DMS79 treated with DMSO at 0.1 percent for 48 hours (cell line): Measurements from ENCODE around the gene NOL6.

Experiments used
- DNase-seq: peaks from one replicate; lab custom pipeline; 2025; lab: John Stamatoyannopoulos, UW

NOL6 gene

GRCh38 chr9:33450621-33451146, 23.0 kb downstream of the NOL6 start:
- DNase-seq: no peak

- no peak for DNase-seq
These were observed 24.0 kb downstream of the NOL6 start for GRCh38 chr9:33449715-33450114.

GRCh38 chr9:33447799-33448553, 25.7 kb downstream of the NOL6 start:
- no peak for DNase-seq

- DNase-seq: no peak
These were observed 26.6 kb downstream of the NOL6 start, which contains the start of gene AQP3 for GRCh38 chr9:33446946-33447798. AQP3 (minus strand) TSS chr9:33447593; CDS start chr9:33447530, 63 bp downstream.

DNA sequence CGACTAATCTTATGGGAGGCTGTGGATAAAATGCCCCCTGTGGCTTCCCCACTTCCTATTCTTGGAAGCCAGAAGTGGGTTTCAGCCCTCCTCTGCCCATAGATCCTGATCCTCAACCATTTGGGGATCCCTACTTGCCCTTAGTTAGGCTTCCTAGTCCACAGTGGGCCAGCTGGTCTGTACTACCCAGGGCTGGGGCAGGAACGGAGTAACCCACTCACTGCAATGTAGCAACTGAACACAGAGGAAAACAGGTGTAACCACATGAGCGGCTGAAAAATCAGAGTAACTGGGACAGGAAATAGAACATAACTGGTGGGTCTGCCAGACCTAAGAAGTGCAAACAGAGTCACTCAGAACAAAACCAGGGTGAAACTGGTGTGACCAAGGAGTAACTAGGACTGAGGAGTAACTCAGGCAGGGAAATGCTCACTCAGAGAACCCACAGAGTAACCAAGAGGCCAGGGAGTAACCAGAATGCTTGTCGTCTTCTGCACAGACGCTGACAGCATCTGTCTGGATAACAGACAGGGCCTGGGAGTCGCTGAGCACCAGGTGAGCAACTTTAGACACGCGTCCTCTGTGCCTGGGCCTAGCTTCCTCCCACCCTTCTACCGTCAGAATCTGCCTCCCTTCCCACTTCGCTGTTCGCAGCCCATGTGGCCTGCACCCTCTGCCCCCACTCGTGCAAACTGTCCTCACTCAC, 27.3 kb downstream of the NOL6 start:
- no peak for DNase-seq

DNA sequence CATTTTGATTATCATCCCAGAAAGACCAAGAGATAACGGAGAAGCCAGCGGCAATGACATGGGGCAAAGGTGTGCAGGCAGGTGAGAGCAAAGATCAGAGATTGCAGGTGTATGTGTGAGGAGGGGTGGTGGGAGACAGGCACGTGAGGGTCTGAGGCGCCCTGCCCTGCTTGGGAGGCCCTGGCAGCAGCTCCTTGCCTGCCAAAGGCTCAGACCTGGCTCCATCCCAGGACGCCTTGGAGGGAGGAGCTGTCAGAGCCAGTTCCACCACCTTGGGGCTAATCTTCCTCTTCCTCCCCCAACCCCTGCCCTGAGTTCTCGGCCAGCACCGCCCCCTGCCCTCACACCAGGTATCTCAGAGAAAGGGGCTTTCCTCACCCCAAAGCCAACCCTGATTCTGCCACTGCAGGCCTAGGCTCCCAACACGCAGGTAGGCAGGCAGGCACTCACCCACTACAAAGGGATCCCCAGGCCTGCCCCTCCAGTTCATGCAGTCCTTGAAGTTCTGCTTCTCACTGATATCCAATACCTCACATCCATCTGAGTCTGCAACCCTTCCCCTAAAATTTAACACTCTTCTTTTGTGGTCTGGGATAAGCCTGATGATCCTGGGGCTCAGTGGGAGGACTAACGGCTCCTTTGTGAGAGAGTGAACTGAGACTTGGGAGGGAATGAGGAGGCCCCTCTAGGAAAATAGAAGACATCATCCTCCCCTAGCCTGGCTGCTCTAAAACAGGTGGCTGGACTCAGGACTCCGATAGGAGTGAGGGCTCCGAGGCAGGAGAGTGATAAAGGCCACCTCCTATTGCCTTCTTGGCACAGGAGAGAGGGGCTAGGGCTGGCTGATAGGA, 28.1 kb downstream of the NOL6 start:
- DNase-seq: no peak

DNA sequence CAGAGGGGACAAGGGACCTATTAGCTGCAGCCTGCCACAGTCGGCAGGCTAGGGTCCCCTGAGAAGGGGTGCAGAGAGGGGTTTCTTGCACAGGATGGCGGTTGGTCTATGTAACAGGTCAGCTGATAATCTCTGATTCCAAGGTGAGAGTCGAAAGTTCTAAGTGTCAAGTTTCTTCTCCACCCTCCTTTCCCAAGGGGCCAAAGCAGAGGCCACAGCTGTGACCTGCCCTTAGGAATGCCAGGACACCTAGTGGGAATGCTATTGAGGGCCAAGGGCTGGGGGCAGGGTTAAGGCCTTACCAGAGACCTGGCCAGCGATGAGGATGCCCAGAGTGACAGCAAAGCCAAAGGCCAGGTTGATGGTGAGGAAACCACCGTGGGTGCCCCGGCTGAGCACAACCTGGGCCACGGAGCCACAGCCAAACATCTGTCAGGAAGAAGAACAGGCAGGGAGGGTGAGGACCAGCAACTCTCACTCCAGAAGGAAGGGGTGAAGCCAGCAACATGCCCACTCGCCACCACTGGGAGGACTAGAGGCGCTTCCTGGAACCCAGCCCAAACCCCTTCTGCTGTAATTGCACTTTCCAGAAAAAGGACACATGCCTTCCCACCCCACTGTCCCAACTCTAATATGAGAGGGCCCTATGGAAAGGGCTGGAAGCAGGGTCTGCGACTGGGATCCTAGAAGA, 30.1 kb downstream of the NOL6 start:
- DNase-seq: no peak

DNA sequence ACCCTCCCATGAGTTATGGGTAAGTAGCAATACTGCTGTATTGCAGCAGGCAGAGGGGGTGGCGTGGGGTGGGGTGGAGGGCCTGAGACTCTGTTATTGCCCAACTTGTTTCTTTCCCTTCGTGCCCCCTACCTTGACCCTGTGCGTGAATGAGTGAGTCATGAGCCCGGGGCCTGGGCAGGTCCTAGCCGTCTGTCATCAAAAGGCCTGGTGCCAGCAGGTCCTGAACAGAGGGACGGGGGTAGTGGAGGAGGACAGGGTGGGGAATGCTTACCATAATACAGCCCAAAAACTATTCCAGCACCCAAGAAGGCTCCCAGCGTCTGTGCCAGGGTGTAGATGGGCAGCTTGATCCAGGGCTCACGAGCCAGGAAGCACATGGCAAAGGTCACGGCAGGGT, 30.7 kb downstream of the NOL6 start:
- DNase-seq: no peak

DNA sequence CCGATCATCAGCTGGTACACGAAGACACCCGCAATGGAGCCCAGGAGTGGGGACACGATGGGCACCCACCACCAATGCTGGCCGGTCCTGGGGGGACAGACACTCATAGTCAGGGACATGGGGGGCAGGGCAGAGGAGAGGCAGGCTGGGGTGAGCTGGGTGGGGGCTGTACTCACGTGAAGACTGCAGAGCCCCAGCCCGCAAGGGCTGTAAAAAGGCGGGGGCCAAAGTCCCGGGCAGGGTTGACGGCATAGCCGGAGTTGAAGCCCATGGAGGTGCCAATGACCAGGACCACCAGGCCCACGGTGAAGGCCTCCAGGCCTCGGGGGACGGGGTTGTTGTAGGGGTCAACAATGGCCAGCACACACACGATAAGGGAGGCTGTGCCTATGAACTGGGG, 31.6 kb downstream of the NOL6 start:
- DNase-seq: no peak

GRCh38 chr9:33440609-33441008, 33.1 kb downstream of the NOL6 start:
- no peak for DNase-seq

DNA sequence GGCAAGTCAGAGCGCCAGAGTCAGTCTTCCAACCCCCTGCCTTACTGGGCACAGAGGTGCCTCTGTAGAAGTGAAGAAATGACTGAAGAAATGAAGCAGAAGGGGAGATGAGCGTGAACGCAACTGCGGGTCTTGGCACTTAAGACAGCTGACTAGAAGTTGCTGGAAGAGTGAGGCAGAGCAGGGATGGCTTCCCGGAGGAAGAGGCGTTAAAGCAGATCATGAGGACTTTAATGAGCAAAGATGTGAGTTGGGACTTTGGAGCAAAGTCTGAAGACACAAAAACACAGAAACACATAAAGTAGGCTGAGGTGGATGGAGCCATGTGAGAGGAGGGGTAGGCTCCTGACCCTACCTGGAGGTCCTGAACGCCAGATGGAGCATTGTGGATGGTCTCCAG, 33.5 kb downstream of the NOL6 start:
- DNase-seq: no peak

- no peak for DNase-seq
These were observed 34.0 kb downstream of the NOL6 start for GRCh38 chr9:33439731-33440130.

GRCh38 chr9:33438926-33439680, 34.6 kb downstream of the NOL6 start:
- no peak for DNase-seq

GRCh38 chr9:33437898-33438297, 35.8 kb downstream of the NOL6 start:
- DNase-seq: no peak

- no peak for DNase-seq
These were observed 36.5 kb downstream of the NOL6 start for GRCh38 chr9:33437205-33437604.

DNA sequence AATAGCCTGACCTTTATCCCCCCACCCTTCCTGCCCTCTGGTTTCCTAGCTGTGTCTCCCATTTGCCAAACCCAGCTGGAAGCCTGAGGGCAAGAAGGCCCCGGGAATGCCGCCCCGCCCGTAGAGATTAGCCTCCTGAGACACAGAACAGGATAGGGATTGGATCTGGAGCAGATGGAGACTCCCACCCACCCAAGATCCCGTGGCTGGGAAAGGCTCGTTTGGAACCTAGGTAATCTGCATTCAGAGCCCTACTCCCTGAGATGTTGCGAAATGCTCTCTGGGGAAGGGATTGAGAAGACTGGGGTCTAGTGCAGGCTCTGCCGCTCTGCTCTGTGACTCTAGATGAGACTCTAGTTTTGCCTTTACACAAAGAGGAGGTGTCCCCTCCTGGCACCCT, 37.3 kb downstream of the NOL6 start:
- no peak for DNase-seq

- DNase-seq: no peak
These were observed 37.9 kb downstream of the NOL6 start for GRCh38 chr9:33435821-33436277.

DNA sequence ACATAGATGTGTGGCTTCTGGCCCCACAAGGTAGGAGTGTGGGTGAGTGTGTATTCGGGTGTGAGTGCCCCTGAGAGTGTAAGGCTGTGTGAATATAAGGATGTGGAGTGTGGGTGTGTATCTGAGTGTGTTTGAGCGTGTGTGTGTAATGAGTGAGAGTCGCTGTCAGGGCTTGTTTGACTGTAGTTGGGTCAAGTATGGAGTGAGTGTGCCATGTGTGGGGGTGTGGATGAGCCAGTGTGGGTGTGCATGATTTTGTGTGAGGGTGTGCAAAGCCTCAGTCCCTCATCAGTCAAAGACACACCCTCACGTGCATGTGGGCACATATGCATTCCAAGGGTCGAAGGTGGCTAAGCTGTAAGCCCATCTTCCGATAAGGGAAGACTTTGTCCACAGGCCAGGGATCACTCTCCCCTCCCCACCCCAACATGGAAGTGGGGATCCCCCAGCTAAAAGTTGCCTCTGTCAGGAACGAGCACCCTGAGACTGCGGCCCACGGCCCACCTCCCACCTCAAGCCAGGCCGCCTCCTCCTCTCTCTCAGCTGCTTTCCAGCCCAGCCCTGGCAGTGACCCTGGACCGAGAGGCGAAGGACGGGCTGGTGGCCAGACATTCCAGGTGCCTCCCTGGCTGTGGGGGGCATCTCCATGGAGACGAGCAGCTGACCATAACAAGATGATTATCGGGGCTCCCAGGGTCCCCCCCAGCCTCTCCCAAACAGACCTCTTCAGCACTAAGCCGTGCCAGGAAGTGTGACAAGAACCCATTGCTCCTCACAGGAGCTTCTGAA, 39.2 kb downstream of the NOL6 start:
- no peak for DNase-seq

- DNase-seq: no peak
These were observed 39.9 kb downstream of the NOL6 start for GRCh38 chr9:33433871-33434270.
